ENCODE results near the gene SGTA. TPM values are rescaled to one million over a fixed set of nuclear protein-coding genes. Genes with fewer than 3 reads are reported as not detected.

Gene SGTA
- total and polyA plus RNA-seq, 2 of the 8 experiments (the other 6 are each of a cell fraction or from before 2014, with no cell fraction given): 86.8 to 130 TPM

GRCh38 chr19:2782936-2783780 is at the start of gene SGTA (continued):
- TF ChIP-seq CHD7 (IDR thresholded peaks at IDR 0.05; ENCODE audit: insufficient replicate concordance, low read length) (no peak), ATF3 (IDR thresholded peaks at IDR 0.05; ENCODE audit: insufficient read depth, low read depth, low read length) (peak; percentile 92), TCF12 (IDR thresholded peaks at IDR 0.05; ENCODE audit: low read depth, low read length) (peak; percentile 80; the same call in 1 of the 2 replicates), E2F6 (IDR thresholded peaks at IDR 0.05) (peak; percentile 100), KDM5A (IDR thresholded peaks at IDR 0.05; ENCODE audit: low read length) (peak; percentile 56), ATF2 (IDR thresholded peaks at IDR 0.05; ENCODE audit: low read length) (no peak)

All from H1 (cell line).